KMS-11 (cell line): ENCODE results near the gene ILF2.
A peak's percentile ranks its signal among the peaks of the same experiment; 100 is the strongest.

Source experiments
- H2AFZ ChIP-seq: fragments of 200-600 bp; sonication (generic); 2 replicates; pipeline ENCODE4 v1.6.1; 2016; ENCODE audit warnings: antibody characterized with exemption, mixed run types, low read depth
- H3K27ac ChIP-seq: fragments of 200-600 bp; sonication (generic); 2 replicates; pipeline ENCODE4 v1.6.1; 2016; ENCODE audit warnings: mild to moderate bottlenecking, mixed run types
- H3K27me3 ChIP-seq: fragments of 200-600 bp; sonication (generic); 2 replicates; pipeline ENCODE4 v1.6.1; 2017; ENCODE audit warnings: mild to moderate bottlenecking, low read depth, mixed run types, moderate library complexity; ENCODE audit not compliant: insufficient read depth
- H3K36me3 ChIP-seq: fragments of 200-600 bp; sonication (generic); 2 replicates; pipeline ENCODE4 v1.6.1; 2017; ENCODE audit warnings: mild to moderate bottlenecking, mixed run types; ENCODE audit not compliant: insufficient read depth
- H3K4me1 ChIP-seq: fragments of 200-600 bp; sonication (generic); 2 replicates; pipeline ENCODE4 v1.6.1; 2016; ENCODE audit warnings: mild to moderate bottlenecking, low read depth, mixed run types; ENCODE audit not compliant: poor library complexity, severe bottlenecking
- H3K4me2 ChIP-seq: fragments of 200-600 bp; sonication (generic); 2 replicates; pipeline ENCODE4 v1.7.0; 2016; ENCODE audit warnings: mild to moderate bottlenecking, mixed run types
- H3K4me3 ChIP-seq: fragments of 200-600 bp; sonication (generic); IDR thresholded peaks from 2 replicates; pipeline ENCODE4 v1.6.1; 2017; ENCODE audit warnings: low read depth, low read length, mixed read lengths; ENCODE audit not compliant: insufficient read depth
- H3K79me2 ChIP-seq: fragments of 200-600 bp; sonication (generic); 2 replicates; pipeline ENCODE4 v1.6.1; 2016; ENCODE audit warnings: low read depth, mixed run types; ENCODE audit not compliant: insufficient read depth
- H3K9ac ChIP-seq: fragments of 200-600 bp; sonication (generic); 2 replicates; pipeline ENCODE4 v1.6.1; 2016; ENCODE audit warnings: mild to moderate bottlenecking, mixed run types
- H4K20me1 ChIP-seq: fragments of 200-600 bp; sonication (generic); 2 replicates; pipeline ENCODE4 v1.6.1; 2016; ENCODE audit warnings: mild to moderate bottlenecking, mixed run types; ENCODE audit not compliant: insufficient read depth
- TF ChIP-seq, protein P1 (sequence below): fragments of 200-600 bp; sonication (generic); conservative IDR thresholded peaks from 2 replicates; pipeline ENCODE4 v1.6.1; 2017; ENCODE audit warnings: low read depth, mild to moderate bottlenecking, antibody characterized with exemption, low read length, moderate library complexity, mixed read lengths

The ILF2 gene

DNA sequence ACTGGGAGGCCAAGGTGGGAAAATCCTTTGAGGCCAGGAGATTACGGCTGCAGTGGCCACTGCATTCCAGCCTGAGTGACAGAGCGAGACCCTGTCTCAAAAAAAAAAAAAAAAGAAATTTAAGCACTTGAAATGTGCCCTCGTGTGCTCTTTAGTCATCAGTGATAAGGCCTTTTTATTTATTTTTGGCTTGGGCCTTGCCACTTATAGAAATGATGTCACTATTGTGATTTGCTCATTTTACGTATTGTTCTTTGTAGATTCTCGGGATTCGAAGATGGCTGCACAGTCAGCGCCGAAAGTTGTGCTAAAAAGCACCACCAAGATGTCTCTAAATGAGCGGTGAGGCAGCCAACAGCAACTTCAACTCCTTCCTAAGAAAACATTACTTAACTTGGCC is 34.5 kb downstream of the ILF2 start:
- H3K4me3 ChIP-seq: no peak overlapping the region
- no peak overlapping the region for H3K4me2 ChIP-seq
- TF ChIP-seq, protein P1, sequence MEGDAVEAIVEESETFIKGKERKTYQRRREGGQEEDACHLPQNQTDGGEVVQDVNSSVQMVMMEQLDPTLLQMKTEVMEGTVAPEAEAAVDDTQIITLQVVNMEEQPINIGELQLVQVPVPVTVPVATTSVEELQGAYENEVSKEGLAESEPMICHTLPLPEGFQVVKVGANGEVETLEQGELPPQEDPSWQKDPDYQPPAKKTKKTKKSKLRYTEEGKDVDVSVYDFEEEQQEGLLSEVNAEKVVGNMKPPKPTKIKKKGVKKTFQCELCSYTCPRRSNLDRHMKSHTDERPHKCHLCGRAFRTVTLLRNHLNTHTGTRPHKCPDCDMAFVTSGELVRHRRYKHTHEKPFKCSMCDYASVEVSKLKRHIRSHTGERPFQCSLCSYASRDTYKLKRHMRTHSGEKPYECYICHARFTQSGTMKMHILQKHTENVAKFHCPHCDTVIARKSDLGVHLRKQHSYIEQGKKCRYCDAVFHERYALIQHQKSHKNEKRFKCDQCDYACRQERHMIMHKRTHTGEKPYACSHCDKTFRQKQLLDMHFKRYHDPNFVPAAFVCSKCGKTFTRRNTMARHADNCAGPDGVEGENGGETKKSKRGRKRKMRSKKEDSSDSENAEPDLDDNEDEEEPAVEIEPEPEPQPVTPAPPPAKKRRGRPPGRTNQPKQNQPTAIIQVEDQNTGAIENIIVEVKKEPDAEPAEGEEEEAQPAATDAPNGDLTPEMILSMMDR: no peak
- H3K9ac ChIP-seq: no peak overlapping the region
- H2AFZ ChIP-seq: no peak overlapping the region
- peaks cover 31% of the 10 kb centered on the region for H3K4me1 ChIP-seq
- no peak overlapping the region; the same call in 1 of the 2 replicates for H3K27ac ChIP-seq
- no peaks in the 10 kb centered on the region for H3K27me3 ChIP-seq
- H3K79me2 ChIP-seq: peaks cover 59% of the 10 kb centered on the region
- H3K36me3 ChIP-seq: peaks cover 46% of the 10 kb centered on the region; the same call in 1 of the 2 replicates
- H4K20me1 ChIP-seq: no peaks in the 10 kb centered on the region

DNA sequence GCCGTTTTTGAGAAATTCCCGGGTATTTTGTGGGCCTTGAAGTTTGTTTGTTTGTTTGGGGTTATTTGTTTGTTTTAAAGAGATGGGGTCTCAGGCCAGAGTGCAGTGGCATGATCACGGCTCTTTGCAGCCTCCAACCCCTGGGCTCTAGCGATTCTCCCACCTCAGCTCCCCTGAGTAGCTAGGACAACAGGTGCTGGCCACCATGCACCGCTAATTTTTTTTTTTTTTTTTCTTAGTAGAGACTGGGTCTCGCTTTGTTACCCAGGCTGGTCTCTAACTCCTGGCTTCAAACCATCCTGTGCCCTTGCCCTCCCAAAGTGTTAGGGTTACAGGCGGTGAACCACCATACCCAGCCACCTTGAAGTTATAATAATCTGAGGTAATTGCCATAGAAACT is 34.9 kb downstream of the ILF2 start:
- TF ChIP-seq, protein P1: no peak
- no peak overlapping the region for H2AFZ ChIP-seq
- no peaks in the 10 kb centered on the region for H3K27me3 ChIP-seq
- H3K4me2 ChIP-seq: peak overlapping the region; percentile 52; the same call in 1 of the 2 replicates
- peaks cover 58% of the 10 kb centered on the region for H3K79me2 ChIP-seq
- H3K36me3 ChIP-seq: peaks cover 42% of the 10 kb centered on the region; the same call in 1 of the 2 replicates
- peaks cover 31% of the 10 kb centered on the region for H3K4me1 ChIP-seq
- H3K9ac ChIP-seq: no peak overlapping the region
- H4K20me1 ChIP-seq: no peaks in the 10 kb centered on the region
- H3K4me3 ChIP-seq: no peak overlapping the region
- H3K27ac ChIP-seq: no peak overlapping the region

DNA sequence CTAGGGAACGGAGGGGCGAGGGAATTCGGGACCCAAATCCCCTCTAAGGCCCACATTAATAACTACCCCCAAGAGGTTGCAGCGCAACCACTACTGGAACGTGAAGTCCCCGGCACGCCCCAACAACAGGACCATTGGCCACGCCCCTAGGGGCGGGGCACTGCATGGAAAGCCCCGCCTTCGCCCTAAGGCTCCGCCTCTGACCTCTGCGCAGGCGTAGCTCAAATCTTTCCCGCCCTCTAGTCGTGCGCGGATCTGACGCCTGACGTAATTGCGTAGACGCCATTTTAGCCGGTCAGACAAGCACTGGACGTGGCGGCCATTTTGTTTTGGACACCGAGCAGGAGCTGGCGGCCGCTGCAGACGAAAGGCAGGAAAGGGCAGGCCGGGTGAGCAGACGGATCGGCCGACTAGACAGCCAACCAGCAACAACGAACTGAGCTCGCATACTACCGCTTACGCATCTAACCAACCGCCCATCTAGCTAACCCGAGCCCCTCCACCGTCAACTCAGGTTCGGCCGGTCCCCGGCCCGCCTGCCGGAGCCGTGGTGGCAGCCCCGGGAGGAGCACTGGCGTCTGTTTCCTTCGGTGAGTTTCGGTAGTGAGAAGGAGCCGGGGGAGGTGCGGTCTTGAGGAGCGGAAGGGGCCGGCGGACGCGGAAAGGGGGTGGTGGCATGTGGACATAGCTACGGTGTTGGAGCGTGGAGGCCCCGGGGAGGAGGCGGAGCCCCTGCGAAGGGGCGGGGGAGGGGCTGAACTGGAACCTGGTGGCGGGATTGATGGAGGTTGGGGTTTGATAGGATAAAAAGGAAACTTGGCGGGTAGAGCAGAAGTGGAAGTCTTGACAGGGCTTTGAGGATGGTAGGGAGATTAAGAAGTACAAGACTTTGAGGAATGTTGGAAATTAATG is 36.8 kb downstream of the ILF2 start, which contains the start of gene CHTOP:
Gene CHTOP, plus strand, starts transcription at position 313 of the 912 bp plus-strand sequence. CDS start 2,523 bp downstream, outside the sequence.
- peaks cover 31% of the 10 kb centered on the region for H3K4me1 ChIP-seq

DNA sequence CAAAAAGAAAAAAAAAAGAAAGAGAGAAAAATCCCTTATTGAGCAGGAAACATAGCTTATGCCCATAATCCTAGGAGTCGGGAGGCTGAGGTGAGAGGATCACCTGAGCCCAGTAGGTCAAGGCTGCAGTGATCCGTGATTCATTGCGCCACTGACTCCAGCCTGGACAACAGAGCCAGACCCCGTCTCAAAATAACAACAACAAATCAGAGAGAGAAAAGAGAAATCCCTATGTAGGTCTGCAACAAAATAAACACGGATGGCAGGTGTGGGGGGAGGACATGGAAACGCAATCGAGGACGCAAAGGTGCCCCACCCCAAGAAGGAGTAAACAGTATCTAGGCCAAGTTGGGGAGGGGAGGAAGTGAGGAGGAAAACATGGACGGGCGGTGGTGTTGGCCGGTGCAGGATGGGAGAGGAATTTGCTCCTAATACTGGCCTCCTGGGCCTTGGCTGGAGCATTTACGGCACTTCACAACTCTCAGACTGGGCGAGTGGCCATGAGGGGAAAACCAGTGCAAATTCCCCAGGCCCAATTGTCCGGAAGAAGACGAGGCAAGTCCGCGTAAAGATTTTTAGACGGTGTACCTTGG is 37.5 kb downstream of the ILF2 start:
- Histone ChIP-seq H3K36me3 (peaks cover 25% of the 10 kb centered on the region; the same call in 1 of the 2 replicates), H3K27ac (peak overlapping the region; percentile 91), H3K4me3 (peak overlapping the region; percentile 90), H2AFZ (peak overlapping the region; percentile 71), H4K20me1 (no peaks in the 10 kb centered on the region), H3K4me1 (peaks cover 31% of the 10 kb centered on the region), H3K79me2 (peaks cover 41% of the 10 kb centered on the region), H3K9ac (peak overlapping the region; percentile 94), H3K27me3 (no peaks in the 10 kb centered on the region), H3K4me2 (peak overlapping the region; percentile 52)
- TF ChIP-seq, protein P1: peak; percentile 8; the same call in 1 of the 2 replicates

More for the DNA sequence above, 36.8 kb downstream of the ILF2 start, which contains the start of gene CHTOP:
- TF ChIP-seq, protein P1: no peak
- H4K20me1 ChIP-seq: no peaks in the 10 kb centered on the region
- H3K9ac ChIP-seq: peak within 1 kb of the TSS; percentile 94
- no peaks in the 10 kb centered on the region for H3K27me3 ChIP-seq
- peaks cover 42% of the 10 kb centered on the region for H3K79me2 ChIP-seq
- H3K4me2 ChIP-seq: peak within 1 kb of the TSS; percentile 52
- peaks cover 29% of the 10 kb centered on the region; the same call in 1 of the 2 replicates for H3K36me3 ChIP-seq
- peak within 1 kb of the TSS; percentile 71 for H2AFZ ChIP-seq
- H3K27ac ChIP-seq: peak within 1 kb of the TSS; percentile 91
- peak within 1 kb of the TSS; percentile 100 for H3K4me3 ChIP-seq
